Endothelial cell of umbilical vein (primary cell): ENCODE measurements around the gene MAPK4.

Experiments used
- EZH2 ChIP-seq: IDR thresholded peaks from 2 replicates; pipeline ENCODE4 v1.6.1; 2012; ENCODE audit warnings: borderline replicate concordance, low read depth, mild to moderate bottlenecking, moderate library complexity, low read length, inconsistent platforms; ENCODE audit not compliant: severe bottlenecking
- FOS ChIP-seq: IDR thresholded peaks from 2 replicates; pipeline ENCODE4 v1.6.1; 2011; ENCODE audit warnings: mild to moderate bottlenecking, low read length, moderate library complexity, borderline replicate concordance; ENCODE audit not compliant: insufficient read depth
- MYC ChIP-seq: IDR thresholded peaks from one replicate; pipeline ENCODE4 v1.6.1; 2011; ENCODE audit warnings: mild to moderate bottlenecking, low read depth, low read length
- POLR2A ChIP-seq: IDR thresholded peaks from 2 replicates; pipeline ENCODE4 v1.6.1; 2012; ENCODE audit warnings: low read depth, mild to moderate bottlenecking, control low read depth, low read length
- POLR2AphosphoS5 ChIP-seq: IDR thresholded peaks from 2 replicates; pipeline ENCODE4 v1.6.1; 2012; ENCODE audit warnings: low read depth, mild to moderate bottlenecking, control low read depth, low read length, moderate library complexity; ENCODE audit not compliant: insufficient read depth
- TF ChIP-seq, protein P1 (sequence below), 2 donors: IDR thresholded peaks; 1 replicate in 1 of 2; 2 replicates in 1 of 2; pipeline ENCODE4 v1.5.1; 2011; ENCODE audit warnings: low read length in 2 of 2, mild to moderate bottlenecking in 2 of 2, moderate library complexity in 2 of 2, control low read depth in 1 of 2, inconsistent platforms in 1 of 2, low read depth in 1 of 2; ENCODE audit not compliant: insufficient read depth in 1 of 2; ENCODE audit errors: extremely low read depth in 1 of 2

DNA sequence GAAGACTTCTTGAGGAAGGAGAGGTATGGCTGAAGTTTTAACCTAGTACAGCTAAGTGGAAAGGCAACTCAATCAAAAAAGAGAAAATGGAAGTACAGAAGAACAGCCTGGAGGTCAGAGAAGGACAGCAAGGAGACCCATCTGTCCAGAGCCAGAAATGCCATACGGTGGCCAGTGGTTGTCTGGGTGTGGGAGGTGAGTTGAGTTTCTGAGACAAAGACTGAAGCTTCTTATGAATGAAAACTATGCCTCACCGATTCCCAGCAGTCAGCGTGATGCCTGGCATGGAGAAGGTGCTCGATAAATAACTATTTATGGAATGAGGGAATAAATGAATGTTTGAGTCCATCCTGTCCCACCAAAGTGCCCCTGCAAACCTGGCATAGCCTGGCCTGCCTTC, 161.1 kb downstream of the MAPK4 start:
- TF ChIP-seq, protein P1, sequence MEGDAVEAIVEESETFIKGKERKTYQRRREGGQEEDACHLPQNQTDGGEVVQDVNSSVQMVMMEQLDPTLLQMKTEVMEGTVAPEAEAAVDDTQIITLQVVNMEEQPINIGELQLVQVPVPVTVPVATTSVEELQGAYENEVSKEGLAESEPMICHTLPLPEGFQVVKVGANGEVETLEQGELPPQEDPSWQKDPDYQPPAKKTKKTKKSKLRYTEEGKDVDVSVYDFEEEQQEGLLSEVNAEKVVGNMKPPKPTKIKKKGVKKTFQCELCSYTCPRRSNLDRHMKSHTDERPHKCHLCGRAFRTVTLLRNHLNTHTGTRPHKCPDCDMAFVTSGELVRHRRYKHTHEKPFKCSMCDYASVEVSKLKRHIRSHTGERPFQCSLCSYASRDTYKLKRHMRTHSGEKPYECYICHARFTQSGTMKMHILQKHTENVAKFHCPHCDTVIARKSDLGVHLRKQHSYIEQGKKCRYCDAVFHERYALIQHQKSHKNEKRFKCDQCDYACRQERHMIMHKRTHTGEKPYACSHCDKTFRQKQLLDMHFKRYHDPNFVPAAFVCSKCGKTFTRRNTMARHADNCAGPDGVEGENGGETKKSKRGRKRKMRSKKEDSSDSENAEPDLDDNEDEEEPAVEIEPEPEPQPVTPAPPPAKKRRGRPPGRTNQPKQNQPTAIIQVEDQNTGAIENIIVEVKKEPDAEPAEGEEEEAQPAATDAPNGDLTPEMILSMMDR (IDR thresholded peaks at IDR 0.05; ENCODE audit: extremely low read depth in 1 of 2, insufficient read depth in 1 of 2, low read depth in 1 of 2, low read length in 2 of 2) = no peak
- TF ChIP-seq EZH2 (no peak), POLR2A (no peak), MYC (no peak), POLR2AphosphoS5 (no peak), FOS (no peak)
